ENCODE results near the gene PRADC1.

DNA sequence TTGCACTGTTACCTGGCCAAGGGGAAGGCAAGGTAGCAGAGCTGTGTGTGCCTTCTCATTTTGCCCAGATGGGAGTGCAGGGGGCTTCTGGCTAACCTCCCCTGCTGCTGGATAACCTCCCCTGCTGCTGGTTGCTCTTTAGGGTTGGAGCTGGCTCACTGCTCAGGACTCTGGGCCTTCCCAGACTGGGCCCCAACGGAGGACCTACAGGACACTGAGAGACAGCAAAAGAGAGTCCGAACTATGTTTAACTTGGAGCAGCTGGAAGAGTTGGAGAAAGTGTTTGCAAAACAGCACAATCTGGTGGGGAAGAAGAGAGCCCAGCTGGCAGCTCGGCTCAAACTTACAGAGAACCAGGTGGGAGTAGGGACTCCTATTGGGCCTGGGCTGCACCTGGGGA is 24.8 kb downstream of the PRADC1 start:
- TF ChIP-seq, protein P1, sequence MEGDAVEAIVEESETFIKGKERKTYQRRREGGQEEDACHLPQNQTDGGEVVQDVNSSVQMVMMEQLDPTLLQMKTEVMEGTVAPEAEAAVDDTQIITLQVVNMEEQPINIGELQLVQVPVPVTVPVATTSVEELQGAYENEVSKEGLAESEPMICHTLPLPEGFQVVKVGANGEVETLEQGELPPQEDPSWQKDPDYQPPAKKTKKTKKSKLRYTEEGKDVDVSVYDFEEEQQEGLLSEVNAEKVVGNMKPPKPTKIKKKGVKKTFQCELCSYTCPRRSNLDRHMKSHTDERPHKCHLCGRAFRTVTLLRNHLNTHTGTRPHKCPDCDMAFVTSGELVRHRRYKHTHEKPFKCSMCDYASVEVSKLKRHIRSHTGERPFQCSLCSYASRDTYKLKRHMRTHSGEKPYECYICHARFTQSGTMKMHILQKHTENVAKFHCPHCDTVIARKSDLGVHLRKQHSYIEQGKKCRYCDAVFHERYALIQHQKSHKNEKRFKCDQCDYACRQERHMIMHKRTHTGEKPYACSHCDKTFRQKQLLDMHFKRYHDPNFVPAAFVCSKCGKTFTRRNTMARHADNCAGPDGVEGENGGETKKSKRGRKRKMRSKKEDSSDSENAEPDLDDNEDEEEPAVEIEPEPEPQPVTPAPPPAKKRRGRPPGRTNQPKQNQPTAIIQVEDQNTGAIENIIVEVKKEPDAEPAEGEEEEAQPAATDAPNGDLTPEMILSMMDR (IDR thresholded peaks at IDR 0.05): no peak
- TF ChIP-seq POLR2AphosphoS5 (IDR thresholded peaks at IDR 0.05; ENCODE audit: low read depth, low read length): no peak
- TF ChIP-seq, protein P2, sequence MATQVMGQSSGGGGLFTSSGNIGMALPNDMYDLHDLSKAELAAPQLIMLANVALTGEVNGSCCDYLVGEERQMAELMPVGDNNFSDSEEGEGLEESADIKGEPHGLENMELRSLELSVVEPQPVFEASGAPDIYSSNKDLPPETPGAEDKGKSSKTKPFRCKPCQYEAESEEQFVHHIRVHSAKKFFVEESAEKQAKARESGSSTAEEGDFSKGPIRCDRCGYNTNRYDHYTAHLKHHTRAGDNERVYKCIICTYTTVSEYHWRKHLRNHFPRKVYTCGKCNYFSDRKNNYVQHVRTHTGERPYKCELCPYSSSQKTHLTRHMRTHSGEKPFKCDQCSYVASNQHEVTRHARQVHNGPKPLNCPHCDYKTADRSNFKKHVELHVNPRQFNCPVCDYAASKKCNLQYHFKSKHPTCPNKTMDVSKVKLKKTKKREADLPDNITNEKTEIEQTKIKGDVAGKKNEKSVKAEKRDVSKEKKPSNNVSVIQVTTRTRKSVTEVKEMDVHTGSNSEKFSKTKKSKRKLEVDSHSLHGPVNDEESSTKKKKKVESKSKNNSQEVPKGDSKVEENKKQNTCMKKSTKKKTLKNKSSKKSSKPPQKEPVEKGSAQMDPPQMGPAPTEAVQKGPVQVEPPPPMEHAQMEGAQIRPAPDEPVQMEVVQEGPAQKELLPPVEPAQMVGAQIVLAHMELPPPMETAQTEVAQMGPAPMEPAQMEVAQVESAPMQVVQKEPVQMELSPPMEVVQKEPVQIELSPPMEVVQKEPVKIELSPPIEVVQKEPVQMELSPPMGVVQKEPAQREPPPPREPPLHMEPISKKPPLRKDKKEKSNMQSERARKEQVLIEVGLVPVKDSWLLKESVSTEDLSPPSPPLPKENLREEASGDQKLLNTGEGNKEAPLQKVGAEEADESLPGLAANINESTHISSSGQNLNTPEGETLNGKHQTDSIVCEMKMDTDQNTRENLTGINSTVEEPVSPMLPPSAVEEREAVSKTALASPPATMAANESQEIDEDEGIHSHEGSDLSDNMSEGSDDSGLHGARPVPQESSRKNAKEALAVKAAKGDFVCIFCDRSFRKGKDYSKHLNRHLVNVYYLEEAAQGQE (IDR thresholded peaks at IDR 0.05; ENCODE audit: insufficient read depth in 1 of 2, low read depth in 2 of 2, low read length in 1 of 2): no peak
- no peak for TF ChIP-seq SIN3A (IDR thresholded peaks at IDR 0.05; ENCODE audit: borderline replicate concordance, insufficient read depth, low read depth, low read length)
